HG02623 (cell line): ENCODE data around the gene TNK2.
"Not testable (repeated sequence)": the region's sequence is repeated elsewhere in the genome, so short reads cannot be mapped to it uniquely, and the experiment has no call there.

Source experiments
- ATAC-seq: cut with Tn5 transposase; IDR thresholded peaks from one replicate; pipeline ENCODE4 v1.9.1; 2021; ENCODE audit warnings: moderate library complexity; ENCODE audit not compliant: unreplicated experiment

Gene TNK2

GRCh38 chr3:195872097-195872496 is 36.3 kb downstream of the TNK2 start:
- ATAC-seq: no peak

- not testable (repeated sequence) for ATAC-seq
Observed at GRCh38 chr3:195871686-195872085, 36.7 kb downstream of the TNK2 start.

- no peak for ATAC-seq
Observed at GRCh38 chr3:195870937-195871336, 37.4 kb downstream of the TNK2 start.

GRCh38 chr3:195870442-195870841 is 37.9 kb downstream of the TNK2 start:
- ATAC-seq: no peak

GRCh38 chr3:195869413-195870001 is 38.8 kb downstream of the TNK2 start:
- no peak for ATAC-seq

GRCh38 chr3:195868866-195869412 is 39.4 kb downstream of the TNK2 start:
- no peak for ATAC-seq

- no peak for ATAC-seq
Observed at GRCh38 chr3:195868336-195868865, 40.0 kb downstream of the TNK2 start.

- ATAC-seq: no peak
Observed at GRCh38 chr3:195867631-195868335, 40.6 kb downstream of the TNK2 start.

GRCh38 chr3:195866686-195867511 is 41.5 kb downstream of the TNK2 start:
- no peak for ATAC-seq

GRCh38 chr3:195865752-195866151 is 42.6 kb downstream of the TNK2 start:
- ATAC-seq: no peak

- ATAC-seq: no peak
Observed at GRCh38 chr3:195863121-195864061, 45.0 kb downstream of the TNK2 start.

- ATAC-seq: not testable (repeated sequence)
Observed at GRCh38 chr3:195862318-195862717, 46.0 kb downstream of the TNK2 start.

- ATAC-seq: no peak
Observed at GRCh38 chr3:195860456-195860855, 47.9 kb downstream of the TNK2 start.

- no peak for ATAC-seq
Observed at GRCh38 chr3:195859846-195860411, 48.4 kb downstream of the TNK2 start.

- ATAC-seq: no peak
Observed at GRCh38 chr3:195859061-195859845, 49.1 kb downstream of the TNK2 start.

GRCh38 chr3:195856410-195857084 is 51.8 kb downstream of the TNK2 start:
- no peak for ATAC-seq

- ATAC-seq: no peak
Observed at GRCh38 chr3:195855471-195856409, 52.6 kb downstream of the TNK2 start.
